Esophagus squamous epithelium (tissue), 5 donors: Measurements from ENCODE around the gene PANX3. TPM values are rescaled to one million over a fixed set of nuclear protein-coding genes. Genes with fewer than 3 reads are reported as not detected.

ENCODE experiments used
- DNase-seq: peaks from one replicate; lab custom pipeline; 2025; lab: John Stamatoyannopoulos, UW
- H3K27ac ChIP-seq, 4 donors: fragments of 200-600 bp; sonication (generic); one replicate each; pipeline ENCODE4 v1.5.1; 2016 to 2019; ENCODE audit warnings: mild to moderate bottlenecking in 1 of 4
- H3K27me3 ChIP-seq, 4 donors: fragments of 200-600 bp; sonication (generic); 1 replicate in 3 of 4; 2 replicates in 1 of 4; pipeline versions ENCODE4 v1.5.1 to v1.6.0; 2017 to 2021; ENCODE audit warnings: antibody characterized with exemption in 1 of 4
- H3K36me3 ChIP-seq, 3 donors: fragments of 200-600 bp; sonication (generic); one replicate each; pipeline ENCODE4 v1.5.1; 2016 to 2019
- H3K4me1 ChIP-seq, 3 donors: fragments of 200-600 bp; sonication (generic); one replicate each; pipeline ENCODE4 v1.5.1; 2017 to 2019
- H3K4me3 ChIP-seq, 4 donors: fragments of 200-600 bp; sonication (generic); 1 replicate in 3 of 4; 2 replicates in 1 of 4; pipeline ENCODE4 v1.5.1; 2016 to 2019; ENCODE audit warnings: mild to moderate bottlenecking in 2 of 4, moderate library complexity in 1 of 4
- H3K9me3 ChIP-seq, 3 donors: fragments of 200-600 bp; sonication (generic); one replicate each; pipeline ENCODE4 v1.5.1; 2016 to 2019
- CTCF ChIP-seq, 6 experiments: fragments of 450-650 bp in 4 of 6; fragments of 200-600 bp in 2 of 6; sonication (generic) in 2 of 6; IDR thresholded peaks; one replicate each; pipeline ENCODE4 v1.5.1; 2016 to 2019; ENCODE audit warnings: antibody characterized with exemption in 6 of 6, mild to moderate bottlenecking in 4 of 6, moderate library complexity in 4 of 6
- POLR2A ChIP-seq, 4 donors: fragments of 450-650 bp; IDR thresholded peaks; one replicate each; pipeline ENCODE4 v1.6.1; 2017; ENCODE audit warnings: antibody characterized with exemption in 4 of 4, mild to moderate bottlenecking in 4 of 4, moderate library complexity in 3 of 4
- WGBS, 2 donors: methylation state at CpG; one replicate each; pipeline ENCODE4 v1.1.5; 2018; 5-methylcytosine and 5-hydroxymethylcytosine counted together
- intact Hi-C: fragments of 100-400 bp; cut with DNase I; formaldehyde crosslinking; loops from one replicate; pipeline ENCODE4 v1.15.0; 2022
- total RNA-seq, 4 donors: library from RNA; depleted of rRNA; stranded (reverse); fragments of >200 nt; gene quantifications; one replicate each; pipeline ENCODE4 v1.1.0, GENCODE V29; 2016
- donor health status: DM: yes; HTN: yes; CAD: no.

PANX3 gene
- total RNA-seq, 4 donors from 2014 or later, result not detected

- 26 to 32% methylated on average over 3 of the region's 3 CpGs for WGBS, 2 donors
- TF ChIP-seq CTCF (IDR thresholded peaks at IDR 0.05) (no peak), POLR2A (IDR thresholded peaks at IDR 0.05) (no peak)
- H3K4me3 ChIP-seq, result no peak overlapping the region
- no peaks in the 10 kb centered on the region for H3K27me3 ChIP-seq
- intact Hi-C loops, result no loop called here
- H3K27ac ChIP-seq, result no peak overlapping the region
- no peak for DNase-seq
- peaks cover 0 to 42% (median 0%) of the 10 kb centered on the region in 3 donors for H3K36me3 ChIP-seq
- no peaks in the 10 kb centered on the region for H3K9me3 ChIP-seq
- peaks cover 0 to 8% (median 0%) of the 10 kb centered on the region in 3 donors for H3K4me1 ChIP-seq
Observed at GRCh38 chr11:124643605-124644425, 32.6 kb downstream of the PANX3 start.

GRCh38 chr11:124644426-124645280, 33.4 kb downstream of the PANX3 start:
- Histone ChIP-seq H3K27ac (no peak overlapping the region), H3K36me3 (peaks cover 0 to 42% (median 0%) of the 10 kb centered on the region in 3 donors), H3K27me3 (no peaks in the 10 kb centered on the region), H3K4me1 (peaks cover 0 to 8% (median 0%) of the 10 kb centered on the region in 3 donors), H3K4me3 (peak overlapping the region in 1 of 4 donors; percentile 40), H3K9me3 (no peaks in the 10 kb centered on the region)
- intact Hi-C loops, result no loop called here
- TF ChIP-seq POLR2A (IDR thresholded peaks at IDR 0.05) (no peak), CTCF (IDR thresholded peaks at IDR 0.05) (peak in 5 of 6 experiments; percentile 76 to 82 (median 79))
- WGBS, 2 donors, result 19 to 27% methylated on average over 16 of the region's 16 CpGs
- DNase-seq, result no peak

- Histone ChIP-seq H3K4me1 (peaks cover 0 to 8% (median 0%) of the 10 kb centered on the region in 3 donors), H3K27ac (no peak overlapping the region), H3K27me3 (no peaks in the 10 kb centered on the region), H3K4me3 (no peak overlapping the region), H3K36me3 (peaks cover 0 to 49% (median 0%) of the 10 kb centered on the region in 3 donors), H3K9me3 (no peaks in the 10 kb centered on the region)
- WGBS, 2 donors, result 74 to 75% methylated on average over 3 of the region's 3 CpGs
- intact Hi-C loops, result no loop called here
- DNase-seq, result no peak
- TF ChIP-seq POLR2A (IDR thresholded peaks at IDR 0.05), result no peak
- no peak for TF ChIP-seq CTCF (IDR thresholded peaks at IDR 0.05)
Observed at GRCh38 chr11:124646148-124646547, 34.9 kb downstream of the PANX3 start.

GRCh38 chr11:124648610-124649009, 37.4 kb downstream of the PANX3 start:
- no peak overlapping the region for H3K4me3 ChIP-seq
- peaks cover 0 to 67% (median 0%) of the 10 kb centered on the region in 3 donors for H3K36me3 ChIP-seq
- peaks cover 0 to 8% (median 0%) of the 10 kb centered on the region in 3 donors for H3K4me1 ChIP-seq
- H3K27ac ChIP-seq, result no peak overlapping the region
- TF ChIP-seq CTCF (IDR thresholded peaks at IDR 0.05) (no peak), POLR2A (IDR thresholded peaks at IDR 0.05) (no peak)
- no peaks in the 10 kb centered on the region for H3K27me3 ChIP-seq
- DNase-seq, result no peak
- intact Hi-C loops, result no loop called here
- 80 to 85% methylated on average over 6 of the region's 6 CpGs for WGBS, 2 donors
- H3K9me3 ChIP-seq, result no peaks in the 10 kb centered on the region
